Erythroblast (primary cell): ENCODE measurements around the gene CEP68.

Experiments
- GATA1 ChIP-seq: IDR thresholded peaks from 2 replicates; pipeline ENCODE4 v1.6.1; 2011; ENCODE audit warnings: low read depth, mild to moderate bottlenecking, control low read depth, low read length, moderate library complexity
- POLR2A ChIP-seq: IDR thresholded peaks from 2 replicates; pipeline ENCODE4 v1.6.1; 2011; ENCODE audit warnings: mild to moderate bottlenecking, low read length

DNA sequence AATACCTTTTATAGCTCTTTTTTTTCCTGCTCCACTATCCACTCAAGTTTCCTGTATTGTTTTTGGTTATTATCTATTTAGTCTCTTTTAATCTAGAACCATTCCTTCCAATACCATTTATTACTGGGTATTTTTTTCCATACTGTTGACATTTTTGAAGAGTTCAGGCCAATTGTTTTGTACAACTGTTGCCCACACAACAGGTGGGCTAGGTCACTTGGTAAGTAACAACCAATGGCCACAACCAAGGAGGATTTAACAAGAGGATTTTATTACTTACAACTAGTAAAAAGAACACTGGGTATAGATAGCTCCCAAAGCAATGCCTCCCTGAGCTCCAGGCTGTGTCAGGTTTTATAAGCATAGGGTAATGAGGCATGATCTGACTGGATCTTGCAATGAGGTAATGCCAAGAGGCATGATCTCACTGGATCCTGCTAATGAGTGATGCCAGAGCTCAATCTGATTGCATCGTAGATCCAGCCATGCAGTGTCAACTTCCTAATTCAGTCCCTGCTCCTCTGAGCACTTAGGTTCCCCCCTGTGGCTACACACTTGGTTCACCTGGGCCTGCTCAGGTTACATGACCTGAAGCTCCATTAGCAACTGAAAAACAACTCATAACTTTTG is 7.1 kb upstream of the CEP68 start:
- TF ChIP-seq POLR2A (no peak), GATA1 (no peak)
